HepG2 (cell line): ENCODE results near the gene DSTN. TPM values are rescaled to one million over a fixed set of nuclear protein-coding genes. Genes with fewer than 3 reads are reported as not detected.

Experiments used
- CENPT ChIP-seq: sonication (generic); formaldehyde crosslinking; IDR thresholded peaks from 2 replicates; pipeline ENCODE4 v1.8.0; 2022; ENCODE audit warnings: low read depth, mild to moderate bottlenecking, moderate library complexity, missing genetic modification reagents
- DR1 ChIP-seq: sonication (generic); formaldehyde crosslinking; IDR thresholded peaks from 2 replicates; pipeline ENCODE4 v1.8.0; 2021; ENCODE audit warnings: mild to moderate bottlenecking, missing genetic modification reagents, inconsistent platforms
- E2F2 ChIP-seq: sonication (generic); formaldehyde crosslinking; IDR thresholded peaks from 2 replicates; pipeline ENCODE4 v1.4.0; 2020; ENCODE audit warnings: missing genetic modification reagents, borderline replicate concordance
- HOXA9 ChIP-seq: sonication (generic); formaldehyde crosslinking; IDR thresholded peaks from 2 replicates; pipeline ENCODE4 v1.8.1; 2022; ENCODE audit warnings: missing genetic modification reagents, mild to moderate bottlenecking, moderate library complexity, borderline replicate concordance
- IRX3 ChIP-seq: sonication (generic); formaldehyde crosslinking; IDR thresholded peaks from 2 replicates; pipeline ENCODE4 v1.8.1; 2023; ENCODE audit warnings: mild to moderate bottlenecking, low read depth, missing genetic modification reagents, borderline replicate concordance
- KDM5B ChIP-seq: sonication (generic); formaldehyde crosslinking; IDR thresholded peaks from 2 replicates; pipeline ENCODE4 v1.4.0; 2020; ENCODE audit warnings: missing genetic modification reagents, mild to moderate bottlenecking, borderline replicate concordance
- PHF20 ChIP-seq: sonication (generic); formaldehyde crosslinking; IDR thresholded peaks from 2 replicates; pipeline ENCODE4 v1.5.0; 2020; ENCODE audit warnings: mild to moderate bottlenecking, missing genetic modification reagents
- PRDM10 ChIP-seq: sonication (generic); formaldehyde crosslinking; IDR thresholded peaks from 2 replicates; pipeline ENCODE4 v1.4.0; 2020; ENCODE audit warnings: low read depth, missing genetic modification reagents
- RELA ChIP-seq: sonication (generic); formaldehyde crosslinking; IDR thresholded peaks from 2 replicates; pipeline ENCODE4 v1.4.0; 2020; ENCODE audit warnings: missing genetic modification reagents
- SMARCE1 ChIP-seq: fragments of 450-650 bp; IDR thresholded peaks from 2 replicates; pipeline ENCODE4 v1.6.1; 2017; ENCODE audit warnings: borderline replicate concordance
- SP1 ChIP-seq, 2 experiments: fragments of 450-650 bp in 1 of 2; sonication (generic) in 1 of 2; formaldehyde crosslinking in 1 of 2; IDR thresholded peaks; 2 replicates each; pipeline versions ENCODE4 v1.4.0 to v1.6.1; 2016 to 2020; ENCODE audit warnings: missing genetic modification reagents in 1 of 2
- TAF15 ChIP-seq: fragments of 200-400 bp; formaldehyde crosslinking; IDR thresholded peaks from one replicate; pipeline ENCODE4 v1.6.1; 2018; ENCODE audit warnings: mild to moderate bottlenecking, low read depth, low read length; ENCODE audit not compliant: poor library complexity, severe bottlenecking
- TP53 ChIP-seq: sonication (generic); formaldehyde crosslinking; conservative IDR thresholded peaks from 2 replicates; pipeline ENCODE4 v1.4.0; 2020; ENCODE audit warnings: missing genetic modification reagents
- ZBTB34 ChIP-seq: sonication (generic); formaldehyde crosslinking; IDR thresholded peaks from 2 replicates; pipeline ENCODE4 v1.8.0; 2022; ENCODE audit warnings: mild to moderate bottlenecking, missing genetic modification reagents
- ZFP82 ChIP-seq: sonication (generic); formaldehyde crosslinking; IDR thresholded peaks from 2 replicates; pipeline ENCODE4 v1.5.1; 2020; ENCODE audit warnings: mild to moderate bottlenecking, missing genetic modification reagents, borderline replicate concordance
- ZMYM2 ChIP-seq: sonication (generic); formaldehyde crosslinking; IDR thresholded peaks from 2 replicates; pipeline ENCODE4 v1.8.0; 2022; ENCODE audit warnings: mild to moderate bottlenecking, missing genetic modification reagents
- ZNF430 ChIP-seq: sonication (generic); formaldehyde crosslinking; IDR thresholded peaks from 2 replicates; pipeline ENCODE4 v1.9.0; 2021; ENCODE audit warnings: mild to moderate bottlenecking, missing genetic modification reagents
- ZNF431 ChIP-seq: sonication (generic); formaldehyde crosslinking; IDR thresholded peaks from 2 replicates; pipeline ENCODE4 v1.9.0; 2022; ENCODE audit warnings: missing genetic modification reagents, low read depth, mild to moderate bottlenecking, borderline replicate concordance
- ZNF44 ChIP-seq: sonication (generic); formaldehyde crosslinking; IDR thresholded peaks from 2 replicates; pipeline ENCODE4 v1.5.1; 2020; ENCODE audit warnings: mild to moderate bottlenecking, missing genetic modification reagents
- ZNF546 ChIP-seq: sonication (generic); formaldehyde crosslinking; conservative IDR thresholded peaks from 2 replicates; pipeline ENCODE4 v1.8.1; 2023; ENCODE audit warnings: mild to moderate bottlenecking, missing genetic modification reagents
- ZNF557 ChIP-seq: sonication (generic); formaldehyde crosslinking; IDR thresholded peaks from 2 replicates; pipeline ENCODE4 v1.4.0; 2020; ENCODE audit warnings: missing genetic modification reagents
- ZNF784 ChIP-seq: sonication (generic); formaldehyde crosslinking; IDR thresholded peaks from 2 replicates; pipeline ENCODE4 v1.5.1; 2020; ENCODE audit warnings: missing genetic modification reagents, mild to moderate bottlenecking, borderline replicate concordance
- polyA plus RNA-seq, 8 experiments: library from polyadenylated mRNA; depleted of rRNA in 3 of 8; stranded (reverse) in 7 of 8; unstranded in 1 of 8; fragments of >200 nt; fragmentation: Illumina TruSeq in 4 of 8; extraction: Trizol in 4 of 8; gene quantifications; 2 replicates each; pipeline versions ENCODE4 v1.2.1 to v1.2.3, GENCODE V29; 2011 to 2016; ENCODE audit warnings: low read depth in 4 of 8, missing spikeins in 1 of 8, mixed read lengths in 1 of 8; ENCODE audit not compliant: insufficient read depth in 1 of 8
- total RNA-seq, 5 experiments: library from RNA; depleted of rRNA; stranded (reverse); fragments of >200 nt; fragmentation: Illumina TruSeq; extraction: Trizol; gene quantifications; 2 replicates each; pipeline ENCODE4 v1.2.3, GENCODE V29; 2016; ENCODE audit warnings: low read depth in 1 of 5

The DSTN gene
- total and polyA plus RNA-seq, 2 of the 13 experiments (the other 11 are each of a cell fraction or from before 2014, with no cell fraction given): 27.6 to 106 TPM

- TF ChIP-seq ZBTB34 (no peak), E2F2 (CRISPR knock-in tag) (no peak), PRDM10 (CRISPR knock-in tag) (no peak), KDM5B (CRISPR knock-in tag) (no peak), SP1 (IDR thresholded peaks at IDR 0.05) (no peak), SP1 (CRISPR knock-in tag; IDR thresholded peaks at IDR 0.05) (peak; percentile 14; the same call in 1 of the 2 replicates), PHF20 (no peak), ZNF784 (CRISPR knock-in tag) (no peak), TAF15 (no peak), RELA (CRISPR knock-in tag) (0 out of 2 replicates have a peak, but pooled peaks have one; percentile 23), ZFP82 (CRISPR knock-in tag) (no peak), ZNF44 (CRISPR knock-in tag) (no peak; the same call in 1 of the 2 replicates), CENPT (no peak), SMARCE1 (no peak), ZNF431 (CRISPR knock-in tag) (no peak), ZNF546 (CRISPR knock-in tag) (no peak; the same call in 1 of the 2 replicates), ZMYM2 (no peak), ZNF430 (no peak), DR1 (CRISPR knock-in tag) (no peak), IRX3 (no peak), TP53 (CRISPR knock-in tag) (0 out of 2 replicates have a peak, but pooled peaks have one; percentile 51), ZNF557 (CRISPR knock-in tag) (no peak), HOXA9 (CRISPR knock-in tag) (no peak)
Observed at GRCh38 chr20:17568972-17569521, 828 bp upstream of the DSTN start (continued).
